Subcutaneous adipose tissue (tissue), 4 donors: ENCODE measurements around the gene MAST3. TPM values are rescaled to one million over a fixed set of nuclear protein-coding genes. Genes with fewer than 3 reads are reported as not detected.

Experiments
- CTCF ChIP-seq: fragments of 450-650 bp; IDR thresholded peaks from one replicate; pipeline ENCODE4 v1.5.1; 2016; ENCODE audit warnings: low read depth, mild to moderate bottlenecking, control low read depth, antibody characterized with exemption, moderate library complexity
- small RNA-seq: library from RNA; depleted of rRNA; stranded (forward); fragments of <200 nt; gene quantifications from one replicate; pipeline ENCODE3, GENCODE V24; 2016
- total RNA-seq, 4 donors: library from RNA; depleted of rRNA; stranded (reverse); fragments of >200 nt; gene quantifications; one replicate each; pipeline ENCODE4 v1.1.0, GENCODE V29; 2016

Gene MAST3
- total RNA-seq, 4 donors from 2014 or later, result 5.1 to 12.2 (median 6.8) TPM

- no peak for TF ChIP-seq CTCF
Measured at GRCh38 chr19:18197306-18197705, 99.7 kb downstream of the MAST3 start.

- TF ChIP-seq CTCF, result no peak
Measured at GRCh38 chr19:18197941-18198340, 100.4 kb downstream of the MAST3 start.

GRCh38 chr19:18198374-18198773, 100.8 kb downstream of the MAST3 start:
- TF ChIP-seq CTCF, result no peak

Small RNAs within 50 kb of the gene (small RNA-seq; reads per million reads assigned to genes)
- gene IFI30, result not detected

Other genes starting within 250 kb of the MAST3 start
- 1 to 10 TPM; 2.3 to 5.1 (median 3.9) TPM for gene JAK3, start 249.8 kb upstream of the MAST3 start, total RNA-seq
- 1,000 to 10,000 TPM; 1,051 to 1,626 (median 1,352) TPM for gene RPL18A, start 237.9 kb upstream of the MAST3 start, total RNA-seq
- not detected for gene SLC5A5, start 225.8 kb upstream of the MAST3 start, total RNA-seq
- 10 to 100 TPM; 33.4 to 54.3 (median 42.7) TPM for gene CCDC124, start 164.8 kb upstream of the MAST3 start, total RNA-seq
- not detected for gene KCNN1, start 130.7 kb upstream of the MAST3 start, total RNA-seq
- 100 to 1,000 TPM in 2 of 4 donors, 10 to 100 TPM in 2; 38.5 to 140 (median 84.0) TPM for gene ARRDC2, start 89.6 kb upstream of the MAST3 start, total RNA-seq
- 1 to 10 TPM in 3 of 4 donors, under 1 TPM in 1; 0.49 to 4.8 (median 2.2) TPM for gene IL12RB1, start 10.8 kb upstream of the MAST3 start, total RNA-seq
- 1 to 10 TPM; 4.7 to 10.0 (median 7.0) TPM for gene PIK3R2, start 55.4 kb downstream of the MAST3 start, total RNA-seq
- gene IFI30, start 76.0 kb downstream of the MAST3 start, total RNA-seq, result 100 to 1,000 TPM in 2 of 4 donors, 10 to 100 TPM in 2; 47.8 to 934 (median 110) TPM
- gene MPV17L2, start 95.4 kb downstream of the MAST3 start, total RNA-seq, result 10 to 100 TPM; 11.3 to 15.8 (median 13.8) TPM
- under 1 TPM in 1 of 4 donors, not detected in 3; 0.51 TPM for gene RAB3A, start 106.3 kb downstream of the MAST3 start, total RNA-seq
- gene PDE4C, start 128.7 kb downstream of the MAST3 start, total RNA-seq, result not detected
- 1 to 10 TPM; 1.3 to 7.9 (median 3.0) TPM for gene IQCN, start 176.7 kb downstream of the MAST3 start, total RNA-seq
- 100 to 1,000 TPM; 101 to 314 (median 150) TPM for gene JUND, start 183.8 kb downstream of the MAST3 start, total RNA-seq
- 10 to 100 TPM; 70.3 to 87.7 (median 81.4) TPM for gene LSM4, start 225.3 kb downstream of the MAST3 start, total RNA-seq
- 10 to 100 TPM; 17.4 to 33.9 (median 22.6) TPM for gene PGPEP1, start 242.8 kb downstream of the MAST3 start, total RNA-seq